Endothelial cell of umbilical vein (primary cell): Measurements from ENCODE around the gene ZNF629.

Experiments
- GATA2 ChIP-seq: IDR thresholded peaks from 2 replicates; pipeline ENCODE4 v1.7.0; 2011; ENCODE audit warnings: low read depth, mild to moderate bottlenecking, moderate library complexity, mixed read lengths, low read length; ENCODE audit not compliant: insufficient read length, insufficient read depth
- POLR2A ChIP-seq: IDR thresholded peaks from 2 replicates; pipeline ENCODE4 v1.6.1; 2012; ENCODE audit warnings: low read depth, mild to moderate bottlenecking, control low read depth, low read length
- POLR2AphosphoS5 ChIP-seq: IDR thresholded peaks from 2 replicates; pipeline ENCODE4 v1.6.1; 2012; ENCODE audit warnings: low read depth, mild to moderate bottlenecking, control low read depth, low read length, moderate library complexity; ENCODE audit not compliant: insufficient read depth
- TF ChIP-seq, protein P1 (sequence below), 2 donors: IDR thresholded peaks; 1 replicate in 1 of 2; 2 replicates in 1 of 2; pipeline ENCODE4 v1.5.1; 2011; ENCODE audit warnings: low read length in 2 of 2, mild to moderate bottlenecking in 2 of 2, moderate library complexity in 2 of 2, control low read depth in 1 of 2, inconsistent platforms in 1 of 2, low read depth in 1 of 2; ENCODE audit not compliant: insufficient read depth in 1 of 2; ENCODE audit errors: extremely low read depth in 1 of 2
- TF ChIP-seq, protein P2 (sequence below): IDR thresholded peaks from 2 replicates; pipeline ENCODE4 v1.6.1; 2011; ENCODE audit not compliant: insufficient read depth, insufficient read length

DNA sequence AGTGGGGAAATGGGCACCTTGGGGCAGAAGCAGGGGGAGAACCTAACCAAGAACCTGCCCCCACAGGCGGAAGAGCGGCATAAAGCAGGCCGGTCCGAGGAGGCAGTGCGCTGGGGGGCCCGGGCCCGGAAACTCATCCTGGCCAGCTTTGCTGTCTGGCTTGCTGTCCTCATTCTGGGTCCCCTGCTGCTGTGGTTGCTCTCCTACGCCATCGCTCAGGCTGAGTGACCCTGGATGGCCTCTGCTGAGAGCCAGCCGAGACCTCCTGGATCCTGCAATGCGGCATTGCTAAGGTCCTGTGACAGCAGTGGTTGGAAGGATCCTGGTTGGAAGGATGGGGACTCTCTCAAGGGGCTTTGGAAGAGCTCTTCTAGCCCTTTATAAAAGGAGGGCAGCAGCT is 43.3 kb downstream of the ZNF629 start:
- TF ChIP-seq, protein P1, sequence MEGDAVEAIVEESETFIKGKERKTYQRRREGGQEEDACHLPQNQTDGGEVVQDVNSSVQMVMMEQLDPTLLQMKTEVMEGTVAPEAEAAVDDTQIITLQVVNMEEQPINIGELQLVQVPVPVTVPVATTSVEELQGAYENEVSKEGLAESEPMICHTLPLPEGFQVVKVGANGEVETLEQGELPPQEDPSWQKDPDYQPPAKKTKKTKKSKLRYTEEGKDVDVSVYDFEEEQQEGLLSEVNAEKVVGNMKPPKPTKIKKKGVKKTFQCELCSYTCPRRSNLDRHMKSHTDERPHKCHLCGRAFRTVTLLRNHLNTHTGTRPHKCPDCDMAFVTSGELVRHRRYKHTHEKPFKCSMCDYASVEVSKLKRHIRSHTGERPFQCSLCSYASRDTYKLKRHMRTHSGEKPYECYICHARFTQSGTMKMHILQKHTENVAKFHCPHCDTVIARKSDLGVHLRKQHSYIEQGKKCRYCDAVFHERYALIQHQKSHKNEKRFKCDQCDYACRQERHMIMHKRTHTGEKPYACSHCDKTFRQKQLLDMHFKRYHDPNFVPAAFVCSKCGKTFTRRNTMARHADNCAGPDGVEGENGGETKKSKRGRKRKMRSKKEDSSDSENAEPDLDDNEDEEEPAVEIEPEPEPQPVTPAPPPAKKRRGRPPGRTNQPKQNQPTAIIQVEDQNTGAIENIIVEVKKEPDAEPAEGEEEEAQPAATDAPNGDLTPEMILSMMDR (IDR thresholded peaks at IDR 0.05; ENCODE audit: extremely low read depth in 1 of 2, insufficient read depth in 1 of 2, low read depth in 1 of 2, low read length in 2 of 2) = no peak
- TF ChIP-seq POLR2A = no peak
- TF ChIP-seq, protein P2, sequence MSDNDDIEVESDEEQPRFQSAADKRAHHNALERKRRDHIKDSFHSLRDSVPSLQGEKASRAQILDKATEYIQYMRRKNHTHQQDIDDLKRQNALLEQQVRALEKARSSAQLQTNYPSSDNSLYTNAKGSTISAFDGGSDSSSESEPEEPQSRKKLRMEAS = no peak
- no peak for TF ChIP-seq POLR2AphosphoS5
- no peak for TF ChIP-seq GATA2
